Measurements from ENCODE around the gene UBE2O. TPM values are rescaled to one million over a fixed set of nuclear protein-coding genes. Genes with fewer than 3 reads are reported as not detected.

Gene UBE2O
- total RNA-seq, 1 experiment from 2014 or later, result 52.6 TPM

DNA sequence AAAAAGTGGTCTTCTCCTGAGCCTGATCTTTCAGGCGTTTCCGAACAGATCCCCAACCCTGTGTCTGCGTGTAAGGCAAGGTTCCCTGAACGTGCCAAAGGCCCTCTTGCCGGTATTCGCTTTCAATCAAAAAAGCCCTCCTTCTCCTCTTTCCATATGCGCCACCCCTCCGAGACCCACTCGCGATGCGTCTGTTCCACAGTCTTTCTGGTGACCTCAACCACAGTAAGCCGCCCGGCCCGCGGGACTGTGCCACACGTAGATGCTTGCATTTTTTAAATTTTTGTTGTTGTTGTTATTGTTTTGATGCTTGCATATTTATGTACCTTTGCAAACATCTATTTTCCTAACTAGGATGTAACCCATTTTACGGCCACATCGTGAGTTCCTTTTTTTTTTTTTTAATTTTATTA, 98.6 kb downstream of the UBE2O start:
- Histone ChIP-seq H2AK5ac (ENCODE audit: insufficient read length, low read length) (no peak overlapping the region), H2AFZ (ENCODE audit: low read length) (no peak overlapping the region), H4K91ac (ENCODE audit: insufficient read length, low read depth, low read length) (no peak overlapping the region), H3K23ac (ENCODE audit: insufficient read length, low read depth, low read length) (no peak overlapping the region), H2BK12ac (ENCODE audit: insufficient read length, low read depth, low read length) (no peak overlapping the region), H3T11ph (ENCODE audit: low read length) (no peak overlapping the region), H3K27ac (ENCODE audit: insufficient read length, low read depth, low read length) (peak overlapping the region; percentile 41), H3K4ac (ENCODE audit: low read depth, low read length) (no peak overlapping the region), H2BK15ac (ENCODE audit: low read depth, low read length) (no peak overlapping the region), H3K18ac (ENCODE audit: insufficient read length, low read depth, low read length) (no peak overlapping the region), H2BK5ac (ENCODE audit: insufficient read length, low read length) (no peak overlapping the region), H2BK20ac (ENCODE audit: low read depth, low read length, poor library complexity, severe bottlenecking) (no peak overlapping the region), H4K5ac (ENCODE audit: insufficient read length, low read depth, low read length) (no peak overlapping the region), H3K79me2 (ENCODE audit: insufficient read depth, low read length) (no peaks in the 10 kb centered on the region), H3K56ac (ENCODE audit: insufficient read length, low read depth, low read length) (no peak overlapping the region), H3K9ac (ENCODE audit: extremely low read depth, insufficient read length, low read length) (peak overlapping the region; percentile 18), H3K27me3 (ENCODE audit: insufficient read depth, low read length) (no peaks in the 10 kb centered on the region), H3K23me2 (ENCODE audit: insufficient read length, low read depth, low read length, poor library complexity, severe bottlenecking) (peaks cover 5% of the 10 kb centered on the region), H4K8ac (replicated peaks; ENCODE audit: insufficient read length, low read depth, low read length) (no peak overlapping the region), H3K4me2 (ENCODE audit: insufficient read depth, insufficient read length, low read length) (peak overlapping the region; percentile 85), H3K4me1 (ENCODE audit: insufficient read depth, low read length) (no peaks in the 10 kb centered on the region), H3K14ac (ENCODE audit: insufficient read depth, low read length) (no peak overlapping the region), H3K9me3 (ENCODE audit: control insufficient read depth, low read depth, low read length) (no peaks in the 10 kb centered on the region), H3K79me1 (ENCODE audit: insufficient read depth, low read depth, low read length, poor library complexity, severe bottlenecking) (no peaks in the 10 kb centered on the region), H2BK120ac (ENCODE audit: low read depth, low read length, poor library complexity, severe bottlenecking) (no peak overlapping the region), H4K20me1 (ENCODE audit: control insufficient read depth, insufficient read depth, insufficient read length) (no peaks in the 10 kb centered on the region)
- no peak for DNase-seq
- peak overlapping the region; percentile 100 for H3K27ac Mint-ChIP-seq
- peaks cover 1% of the 10 kb centered on the region for H3K27me3 Mint-ChIP-seq (ENCODE audit: low read depth)
- no CpG with 5 or more reads among the region's 18 CpGs for WGBS (ENCODE audit: extremely low coverage, insufficient read length, low lambda C conversion rate)
- H3K36me3 Mint-ChIP-seq (ENCODE audit: insufficient read depth in 1 of 3, low read depth in 3 of 3), result peaks cover 0 to 7% (median 3%) of the 10 kb centered on the region in 3 experiments
- TF ChIP-seq, protein P1, sequence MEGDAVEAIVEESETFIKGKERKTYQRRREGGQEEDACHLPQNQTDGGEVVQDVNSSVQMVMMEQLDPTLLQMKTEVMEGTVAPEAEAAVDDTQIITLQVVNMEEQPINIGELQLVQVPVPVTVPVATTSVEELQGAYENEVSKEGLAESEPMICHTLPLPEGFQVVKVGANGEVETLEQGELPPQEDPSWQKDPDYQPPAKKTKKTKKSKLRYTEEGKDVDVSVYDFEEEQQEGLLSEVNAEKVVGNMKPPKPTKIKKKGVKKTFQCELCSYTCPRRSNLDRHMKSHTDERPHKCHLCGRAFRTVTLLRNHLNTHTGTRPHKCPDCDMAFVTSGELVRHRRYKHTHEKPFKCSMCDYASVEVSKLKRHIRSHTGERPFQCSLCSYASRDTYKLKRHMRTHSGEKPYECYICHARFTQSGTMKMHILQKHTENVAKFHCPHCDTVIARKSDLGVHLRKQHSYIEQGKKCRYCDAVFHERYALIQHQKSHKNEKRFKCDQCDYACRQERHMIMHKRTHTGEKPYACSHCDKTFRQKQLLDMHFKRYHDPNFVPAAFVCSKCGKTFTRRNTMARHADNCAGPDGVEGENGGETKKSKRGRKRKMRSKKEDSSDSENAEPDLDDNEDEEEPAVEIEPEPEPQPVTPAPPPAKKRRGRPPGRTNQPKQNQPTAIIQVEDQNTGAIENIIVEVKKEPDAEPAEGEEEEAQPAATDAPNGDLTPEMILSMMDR (conservative IDR thresholded peaks at IDR 0.05), result no peak
- H3K9me3 Mint-ChIP-seq, result no peaks in the 10 kb centered on the region
- H3K4me3 Mint-ChIP-seq, result peak overlapping the region; percentile 80 to 96
- peaks cover 21 to 24% of the 10 kb centered on the region in 2 experiments for H3K4me1 Mint-ChIP-seq
